Mucosa of descending colon (tissue), 3 donors: ENCODE results near the gene CDCA8. TPM values are rescaled to one million over a fixed set of nuclear protein-coding genes. Genes with fewer than 3 reads are reported as not detected.

Experiments
- ATAC-seq: fragments of 200-7000 bp; cut with Tn5 transposase; one replicate; pipeline ENCODE4 v1.9.1; 2020; ENCODE audit warnings: mild to moderate bottlenecking, moderate library complexity
- DNase-seq, 3 donors: peaks; one replicate each; pipeline ENCODE4 v3.0.0-alpha.2; 2020
- H3K36me3 ChIP-seq: fragments of 200-600 bp; one replicate; pipeline ENCODE4 v1.8.0; 2021; ENCODE audit warnings: low read depth, mild to moderate bottlenecking
- H3K4me1 ChIP-seq: fragments of 200-600 bp; one replicate; pipeline ENCODE4 v1.8.0; 2021; ENCODE audit warnings: low read depth, mild to moderate bottlenecking
- H3K4me3 ChIP-seq: fragments of 200-600 bp; one replicate; pipeline ENCODE4 v1.8.0; 2021; ENCODE audit warnings: mild to moderate bottlenecking
- H3K9me3 ChIP-seq: fragments of 200-600 bp; one replicate; pipeline ENCODE4 v1.8.0; 2021; ENCODE audit warnings: mild to moderate bottlenecking
- CTCF ChIP-seq: fragments of 200-600 bp; IDR thresholded peaks from one replicate; pipeline ENCODE4 v1.8.0; 2022; ENCODE audit warnings: antibody characterized with exemption, mild to moderate bottlenecking
- intact Hi-C, 2 donors: fragments of 100-400 bp; cut with DNase I in 1 of 2; cut with micrococcal nuclease in 1 of 2; formaldehyde crosslinking; loops; one replicate each; pipeline versions ENCODE4 v1.11.0 to v1.11.1; 2022; cut with DNase I, micrococcal nuclease
- total RNA-seq, 3 donors: library from RNA; stranded (reverse); fragmentation: NEBNext Ultra II Directional in 2 of 3; extraction: Animal tissue kit (Norgen Biotek cat#: 25700) in 2 of 3; gene quantifications; one replicate each; pipeline versions ENCODE4 v1.2.1 to v1.2.4, GENCODE V29; 2021 to 2023
- donor health status: DM: no; HTN: no; CAD: no; lungs with moderate emphysema.
- donor health status: DM: no; HTN: no; CAD: no.
- donor health status: DM: no; HTN: yes; CAD: no.

CDCA8 gene
- total RNA-seq, 3 donors from 2014 or later = 3.8 to 16.8 (median 10.1) TPM

DNA sequence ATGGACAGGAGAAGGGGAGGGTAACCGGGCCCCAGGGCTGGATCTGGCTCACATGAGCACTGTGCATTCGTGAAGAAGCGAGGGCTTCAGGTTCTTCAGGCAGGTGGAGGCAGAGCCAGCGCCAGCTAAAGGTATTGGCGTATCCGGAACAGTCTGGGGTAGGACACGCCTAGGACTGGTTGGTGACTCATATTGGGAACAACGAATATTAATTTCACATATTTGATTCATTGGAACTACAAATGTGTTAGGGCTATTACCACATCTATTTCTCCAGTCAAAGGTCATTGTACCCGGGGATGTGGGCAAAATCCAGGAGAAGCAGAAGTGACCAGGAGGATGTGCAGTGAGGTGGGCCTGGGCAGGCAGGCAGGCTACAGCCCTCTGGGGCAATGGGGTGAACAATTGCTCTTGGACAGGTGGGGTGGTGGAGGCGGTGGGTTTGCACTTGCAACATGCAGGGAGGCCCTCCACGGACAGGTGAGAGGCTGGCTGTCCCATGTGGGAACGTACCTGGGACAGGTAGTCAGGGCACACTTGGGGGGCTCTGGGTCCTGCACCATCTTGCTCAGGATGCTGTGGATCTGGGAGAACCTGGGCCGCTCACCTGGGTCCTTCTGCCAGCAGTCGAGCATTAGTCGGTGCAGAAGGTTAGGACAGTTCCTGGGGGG lies 26.7 kb downstream of the CDCA8 start:
- intact Hi-C loops = no loop called here
- no peak for ATAC-seq
- no peaks in the 10 kb centered on the region for H3K9me3 ChIP-seq

GRCh38 chr1:37719572-37720195 lies 27.4 kb downstream of the CDCA8 start:
- DNase-seq (no peak), ATAC-seq (no peak)
- TF ChIP-seq CTCF = no peak
- intact Hi-C loops = no loop called here
- Histone ChIP-seq H3K4me3 (no peak overlapping the region), H3K36me3 (no peaks in the 10 kb centered on the region), H3K4me1 (no peaks in the 10 kb centered on the region), H3K9me3 (no peaks in the 10 kb centered on the region)

More for the DNA sequence above, 26.7 kb downstream of the CDCA8 start:
- H3K36me3 ChIP-seq = no peaks in the 10 kb centered on the region
- no peaks in the 10 kb centered on the region for H3K4me1 ChIP-seq
- no peak for DNase-seq
- TF ChIP-seq CTCF = no peak
- no peak overlapping the region for H3K4me3 ChIP-seq

DNA sequence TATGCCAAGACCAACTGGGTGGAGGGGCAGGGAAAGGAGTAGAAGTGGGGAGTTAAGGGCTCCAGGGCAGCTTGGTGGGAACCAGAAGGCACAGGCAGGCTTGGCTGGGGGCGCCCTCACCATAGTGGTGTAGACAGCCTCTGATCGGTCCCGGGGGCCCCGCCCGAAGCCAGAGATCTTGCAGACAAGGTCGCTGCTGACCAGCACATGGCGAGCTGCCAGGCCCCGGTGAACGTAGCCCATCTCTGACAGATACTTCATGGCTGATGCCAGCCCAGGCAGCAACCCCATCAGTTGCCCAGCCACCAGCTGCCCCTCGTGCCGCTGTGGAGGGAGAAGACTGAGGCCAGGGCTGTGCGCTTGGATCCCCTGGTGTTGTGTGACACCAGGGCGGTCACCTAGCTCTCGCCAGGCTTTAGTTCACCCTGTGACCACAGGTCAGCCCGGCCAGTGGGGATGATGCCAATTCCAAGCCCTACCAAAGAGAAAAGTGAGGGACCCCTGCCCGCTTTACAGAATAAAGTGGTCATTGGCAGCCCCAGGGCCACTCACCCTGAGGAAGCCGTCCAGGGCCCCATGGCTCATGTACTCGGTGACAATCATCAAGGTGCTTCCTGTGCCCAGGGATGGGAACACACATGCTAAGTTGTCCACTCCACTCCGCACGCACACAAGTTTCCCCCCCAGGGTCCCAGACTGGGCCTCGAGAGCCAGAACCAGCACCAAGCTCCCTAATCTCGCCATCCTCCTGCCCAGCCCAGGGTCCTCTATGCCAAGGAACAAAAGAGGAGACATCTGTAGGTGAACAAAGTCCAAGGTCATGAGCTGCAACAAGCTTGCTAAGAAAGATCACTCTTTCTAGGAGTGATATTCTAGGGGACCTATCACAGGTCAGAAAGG lies 28.2 kb downstream of the CDCA8 start:
- intact Hi-C loops = no loop called here
- no peaks in the 10 kb centered on the region for H3K4me1 ChIP-seq
- no peak for TF ChIP-seq CTCF
- no peaks in the 10 kb centered on the region for H3K36me3 ChIP-seq
- DNase-seq (no peak), ATAC-seq (no peak)
- H3K9me3 ChIP-seq = no peaks in the 10 kb centered on the region
- no peak overlapping the region for H3K4me3 ChIP-seq

GRCh38 chr1:37721565-37721964 lies 29.2 kb downstream of the CDCA8 start:
- no peak for TF ChIP-seq CTCF
- H3K36me3 ChIP-seq = no peaks in the 10 kb centered on the region
- no peak overlapping the region for H3K4me3 ChIP-seq
- intact Hi-C loops = no loop called here
- H3K4me1 ChIP-seq = no peaks in the 10 kb centered on the region
- no peak for DNase-seq
- ATAC-seq = no peak
- H3K9me3 ChIP-seq = no peaks in the 10 kb centered on the region

GRCh38 chr1:37722181-37723071 lies 30.1 kb downstream of the CDCA8 start:
- Histone ChIP-seq H3K4me1 (no peaks in the 10 kb centered on the region), H3K4me3 (no peak overlapping the region), H3K9me3 (no peaks in the 10 kb centered on the region), H3K36me3 (no peaks in the 10 kb centered on the region)
- TF ChIP-seq CTCF = no peak
- intact Hi-C loops = no loop called here
- no peak for DNase-seq
- no peak for ATAC-seq
